SJCRH30 (cell line): ENCODE results near the gene MEIS2. TPM values are rescaled to one million over a fixed set of nuclear protein-coding genes. Genes with fewer than 3 reads are reported as not detected.
A peak's percentile ranks its signal among the peaks of the same experiment; 100 is the strongest.

ENCODE experiments used
- DNase-seq, 2 experiments: peaks; one replicate each; pipeline ENCODE4 v3.0.0-alpha.2; 2015 to 2020
- H3K27ac ChIP-seq: fragments of 250-450 bp; sonication (Bioruptor Pico); 2 replicates; pipeline ENCODE4 v1.5.1; 2020; ENCODE audit warnings: mild to moderate bottlenecking, moderate library complexity
- H3K27me3 ChIP-seq: fragments of 250-450 bp; sonication (Bioruptor Pico); 2 replicates; pipeline ENCODE4 v1.5.1; 2020; ENCODE audit warnings: mild to moderate bottlenecking, moderate library complexity
- H3K36me3 ChIP-seq: fragments of 250-450 bp; sonication (Bioruptor Pico); 2 replicates; pipeline ENCODE4 v1.5.1; 2020; ENCODE audit warnings: mild to moderate bottlenecking, moderate library complexity
- H3K4me1 ChIP-seq: fragments of 250-450 bp; sonication (Bioruptor Pico); 2 replicates; pipeline ENCODE4 v1.5.1; 2020; ENCODE audit warnings: mild to moderate bottlenecking, moderate library complexity
- H3K4me3 ChIP-seq: fragments of 250-450 bp; sonication (Bioruptor Pico); 2 replicates; pipeline ENCODE4 v1.5.1; 2020; ENCODE audit warnings: mild to moderate bottlenecking, moderate library complexity
- H3K9me3 ChIP-seq: fragments of 250-450 bp; sonication (Bioruptor Pico); replicated peaks from 2 replicates; pipeline ENCODE4 v1.5.1; 2020; ENCODE audit warnings: mild to moderate bottlenecking, moderate library complexity
- total RNA-seq: library from RNA; depleted of rRNA; stranded (reverse); fragments of >200 nt; shearing (Covaris generic); gene quantifications from 2 replicates; pipeline ENCODE4 v1.2.3, GENCODE V29; 2014

Gene MEIS2
- total RNA-seq, 1 experiment from 2014 or later: 18.4 TPM

DNA sequence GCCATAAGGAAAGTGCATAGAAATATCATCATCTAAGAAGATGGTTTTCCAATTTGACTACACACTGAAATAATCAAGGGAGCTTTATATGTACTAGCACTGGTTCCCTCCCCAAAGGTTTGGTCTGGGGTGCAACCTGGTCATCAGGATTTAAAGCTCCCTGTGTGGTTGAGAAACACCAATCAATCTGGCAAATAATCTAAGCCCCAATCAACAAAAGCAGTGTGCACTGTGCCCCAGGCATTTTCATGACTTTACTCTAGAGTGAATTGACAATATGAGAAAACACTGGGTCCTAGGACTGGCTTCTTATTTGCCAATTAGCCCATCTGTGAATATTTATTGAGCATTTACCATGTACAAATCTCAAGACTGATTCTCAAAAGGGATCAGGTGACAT lies 255.1 kb downstream of the MEIS2 start:
- Histone ChIP-seq H3K36me3 (no peaks in the 10 kb centered on the region), H3K9me3 (no peaks in the 10 kb centered on the region), H3K27ac (no peak overlapping the region), H3K4me3 (no peak overlapping the region), H3K27me3 (no peaks in the 10 kb centered on the region), H3K4me1 (no peaks in the 10 kb centered on the region)
- DNase-seq: no peak

DNA sequence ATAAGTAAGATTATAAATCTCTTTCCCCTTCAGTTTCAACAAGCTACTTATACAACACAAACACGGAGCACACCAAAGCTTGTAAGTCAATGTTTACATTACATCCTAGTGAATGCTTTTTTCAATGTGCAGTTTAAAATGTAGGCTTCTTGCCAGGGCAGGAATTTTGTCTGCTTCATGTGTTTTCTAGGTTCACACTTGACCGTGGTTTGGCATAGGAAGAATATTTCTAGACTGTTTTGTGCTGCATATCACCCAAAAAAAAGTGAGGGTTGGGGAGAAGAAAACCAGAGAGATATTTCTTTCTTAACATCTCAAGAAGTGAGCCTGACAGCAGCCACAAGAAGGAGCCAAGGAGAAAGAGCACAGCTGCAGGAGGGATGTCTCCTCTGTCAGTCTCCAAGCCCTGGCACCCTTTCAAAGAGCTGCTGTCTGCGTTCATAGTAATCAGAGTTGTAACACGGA lies 255.8 kb downstream of the MEIS2 start:
- Histone ChIP-seq H3K36me3 (no peaks in the 10 kb centered on the region), H3K27ac (no peak overlapping the region), H3K4me1 (no peaks in the 10 kb centered on the region), H3K27me3 (no peaks in the 10 kb centered on the region), H3K9me3 (no peaks in the 10 kb centered on the region), H3K4me3 (no peak overlapping the region)
- DNase-seq: peak in 1 of 2 experiments; percentile 4

DNA sequence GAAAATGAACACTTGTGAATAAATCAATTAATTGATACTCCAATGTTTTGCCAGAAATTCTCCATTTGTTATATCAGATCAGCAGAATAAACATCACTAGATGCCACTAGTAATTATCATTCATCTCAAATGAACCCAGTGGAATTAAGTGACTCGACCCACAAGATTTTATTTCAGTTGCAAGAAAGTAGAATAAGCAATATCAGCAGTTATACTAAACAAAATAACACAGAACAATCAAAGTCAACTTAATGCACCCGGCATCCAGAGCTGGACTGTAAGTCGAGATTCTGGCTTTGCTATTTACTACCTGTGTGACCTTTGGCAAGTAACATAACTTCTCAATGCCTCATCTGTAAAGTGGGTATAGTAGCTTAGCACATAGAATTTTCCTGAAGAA lies 256.5 kb downstream of the MEIS2 start:
- no peak overlapping the region for H3K27ac ChIP-seq

DNA sequence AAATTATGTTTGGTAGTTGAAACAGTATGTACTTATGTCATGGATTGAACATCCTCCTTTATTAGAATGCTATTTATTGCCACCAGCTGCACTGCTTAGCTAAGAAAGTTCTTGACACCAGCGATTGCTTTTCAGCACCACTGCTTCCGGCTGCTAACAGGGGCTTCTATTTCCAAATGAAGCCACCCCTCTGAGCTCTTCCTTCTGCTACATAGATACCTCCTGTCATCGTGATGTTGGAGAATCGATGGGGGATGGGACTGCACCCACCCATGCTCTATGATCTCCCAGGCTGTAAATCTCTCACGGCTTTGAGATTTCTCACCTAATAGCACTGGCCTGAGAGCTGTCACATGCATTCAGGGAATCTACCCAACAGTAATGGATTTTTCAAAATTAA lies 259.2 kb downstream of the MEIS2 start:
- Histone ChIP-seq H3K4me1 (no peaks in the 10 kb centered on the region), H3K4me3 (no peak overlapping the region), H3K27me3 (no peaks in the 10 kb centered on the region), H3K36me3 (no peaks in the 10 kb centered on the region), H3K9me3 (no peaks in the 10 kb centered on the region), H3K27ac (no peak overlapping the region)
- DNase-seq: no peak

More for the DNA sequence above, 256.5 kb downstream of the MEIS2 start:
- Histone ChIP-seq H3K4me1 (no peaks in the 10 kb centered on the region), H3K36me3 (no peaks in the 10 kb centered on the region), H3K4me3 (no peak overlapping the region), H3K9me3 (no peaks in the 10 kb centered on the region), H3K27me3 (no peaks in the 10 kb centered on the region)
- DNase-seq: no peak
